ENCODE measurements around the gene BMP4. TPM values are rescaled to one million over a fixed set of nuclear protein-coding genes. Genes with fewer than 3 reads are reported as not detected.

BMP4 gene
- polyA plus RNA-seq, 1 experiment, result 20.8 TPM

DNA sequence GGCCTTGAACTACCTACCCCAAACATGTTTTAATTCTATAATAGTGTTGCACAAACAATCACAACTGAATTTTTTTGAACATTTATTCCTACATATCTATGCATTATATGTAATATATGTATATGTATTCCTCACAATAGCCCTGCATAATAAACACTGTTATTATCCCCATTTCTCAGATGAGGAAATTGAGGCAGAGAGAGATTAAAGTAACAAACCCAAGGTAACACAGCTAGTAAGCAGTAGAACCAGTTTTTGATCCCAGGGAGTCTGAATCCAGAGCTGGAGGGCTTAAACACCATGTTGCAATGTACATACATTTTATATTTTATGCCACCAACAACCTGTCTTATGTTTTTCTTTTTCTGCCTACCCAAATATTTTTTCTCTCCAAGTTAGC is 26.5 kb upstream of the BMP4 start:
- ChIA-PET CTCF (no interaction called here), POLR2A (no interaction called here)
- Histone ChIP-seq H3K27ac (ENCODE audit: low read depth, low read length) (no peak overlapping the region), H3K4me3 (ENCODE audit: low read depth, low read length) (no peak overlapping the region), H3K27me3 (ENCODE audit: control insufficient read depth, insufficient read depth, low read length) (peaks cover 2% of the 10 kb centered on the region), H3K9me3 (ENCODE audit: control insufficient read depth, insufficient read depth, low read length) (peaks cover 11% of the 10 kb centered on the region)
- TF ChIP-seq, protein P1, sequence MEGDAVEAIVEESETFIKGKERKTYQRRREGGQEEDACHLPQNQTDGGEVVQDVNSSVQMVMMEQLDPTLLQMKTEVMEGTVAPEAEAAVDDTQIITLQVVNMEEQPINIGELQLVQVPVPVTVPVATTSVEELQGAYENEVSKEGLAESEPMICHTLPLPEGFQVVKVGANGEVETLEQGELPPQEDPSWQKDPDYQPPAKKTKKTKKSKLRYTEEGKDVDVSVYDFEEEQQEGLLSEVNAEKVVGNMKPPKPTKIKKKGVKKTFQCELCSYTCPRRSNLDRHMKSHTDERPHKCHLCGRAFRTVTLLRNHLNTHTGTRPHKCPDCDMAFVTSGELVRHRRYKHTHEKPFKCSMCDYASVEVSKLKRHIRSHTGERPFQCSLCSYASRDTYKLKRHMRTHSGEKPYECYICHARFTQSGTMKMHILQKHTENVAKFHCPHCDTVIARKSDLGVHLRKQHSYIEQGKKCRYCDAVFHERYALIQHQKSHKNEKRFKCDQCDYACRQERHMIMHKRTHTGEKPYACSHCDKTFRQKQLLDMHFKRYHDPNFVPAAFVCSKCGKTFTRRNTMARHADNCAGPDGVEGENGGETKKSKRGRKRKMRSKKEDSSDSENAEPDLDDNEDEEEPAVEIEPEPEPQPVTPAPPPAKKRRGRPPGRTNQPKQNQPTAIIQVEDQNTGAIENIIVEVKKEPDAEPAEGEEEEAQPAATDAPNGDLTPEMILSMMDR (IDR thresholded peaks at IDR 0.05; ENCODE audit: low read depth, low read length), result no peak
- no peak for DNase-seq (ENCODE audit: low read depth, low spot score)

DNA sequence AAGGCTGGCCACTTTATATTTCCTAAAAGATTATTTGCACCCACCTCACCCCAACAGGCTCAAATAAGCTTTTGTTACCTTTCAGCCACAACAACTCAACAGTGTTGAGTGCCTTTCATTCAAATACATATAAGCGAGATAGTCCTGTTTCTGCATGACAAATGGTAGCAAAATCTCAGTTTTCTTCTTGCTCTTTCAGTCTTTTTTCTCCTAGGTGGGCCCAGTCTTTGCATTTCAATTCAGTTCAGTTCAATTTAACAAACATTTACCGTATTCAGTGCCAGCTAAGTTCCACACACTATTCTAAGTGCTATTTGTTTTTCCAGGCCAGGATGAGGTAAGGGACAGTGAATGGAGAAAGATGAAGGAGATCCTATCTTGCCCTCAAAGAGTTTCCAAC is 25.9 kb upstream of the BMP4 start:
- Histone ChIP-seq H3K4me3 (ENCODE audit: low read depth, low read length) (no peak overlapping the region), H3K27me3 (ENCODE audit: control insufficient read depth, insufficient read depth, low read length) (peaks cover 2% of the 10 kb centered on the region), H3K27ac (ENCODE audit: low read depth, low read length) (no peak overlapping the region), H3K9me3 (ENCODE audit: control insufficient read depth, insufficient read depth, low read length) (peaks cover 11% of the 10 kb centered on the region)
- TF ChIP-seq, protein P1 (IDR thresholded peaks at IDR 0.05; ENCODE audit: low read depth, low read length), result no peak
- CTCF ChIA-PET, result no interaction called here
- DNase-seq (ENCODE audit: low read depth, low spot score), result no peak
- POLR2A ChIA-PET, result no interaction called here

DNA sequence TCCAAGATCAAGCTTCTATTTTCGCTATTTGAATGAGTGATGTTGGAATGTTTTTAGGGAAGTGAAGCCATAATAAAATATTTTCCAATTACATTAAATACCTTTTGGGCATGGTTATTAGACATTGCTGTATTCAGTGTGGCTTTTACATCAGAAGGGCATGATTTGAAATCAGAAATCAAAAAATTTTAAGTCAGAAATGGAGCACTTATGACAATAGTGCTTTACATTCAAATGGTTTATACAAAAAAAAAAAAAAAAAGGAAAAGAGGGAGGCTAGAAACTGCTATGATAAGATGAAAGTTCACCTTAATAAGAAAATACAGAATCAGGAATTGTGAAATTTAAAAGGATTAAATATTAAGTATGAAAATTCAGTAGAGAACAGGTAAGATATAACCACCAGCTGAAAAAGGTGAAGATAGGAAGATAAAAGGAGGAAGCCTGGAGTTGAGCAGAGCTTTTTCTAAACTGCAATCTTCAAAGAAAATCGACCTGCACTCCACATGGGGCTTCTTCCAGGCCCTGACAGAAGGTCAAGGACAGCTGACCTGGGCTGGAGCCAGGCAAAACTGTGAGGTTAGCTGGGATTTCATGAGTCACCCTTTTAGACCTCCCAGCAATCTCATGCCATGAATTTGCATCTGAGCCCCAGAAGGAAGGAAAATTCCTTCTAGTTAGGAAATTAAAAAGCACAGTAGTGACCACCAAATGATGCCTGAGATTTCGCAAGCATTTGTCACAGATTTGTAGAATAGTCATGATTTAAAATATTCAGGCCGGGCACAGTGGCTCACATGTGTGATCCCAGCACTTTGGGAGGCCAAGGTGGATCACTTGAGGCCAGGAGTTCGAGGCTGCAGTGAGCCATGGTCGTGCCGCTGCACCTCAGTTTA is 23.4 kb upstream of the BMP4 start:
- ChIA-PET POLR2A (no interaction called here), CTCF (no interaction called here)
- no peak for DNase-seq (ENCODE audit: low read depth, low spot score)
- Histone ChIP-seq H3K27me3 (ENCODE audit: control insufficient read depth, insufficient read depth, low read length) (peaks cover 6% of the 10 kb centered on the region), H3K9me3 (ENCODE audit: control insufficient read depth, insufficient read depth, low read length) (peaks cover 4% of the 10 kb centered on the region; the same call in 1 of the 2 replicates), H3K4me3 (ENCODE audit: low read depth, low read length) (no peak overlapping the region), H3K27ac (ENCODE audit: low read depth, low read length) (no peak overlapping the region)
- TF ChIP-seq, protein P1 (IDR thresholded peaks at IDR 0.05; ENCODE audit: low read depth, low read length), result no peak

DNA sequence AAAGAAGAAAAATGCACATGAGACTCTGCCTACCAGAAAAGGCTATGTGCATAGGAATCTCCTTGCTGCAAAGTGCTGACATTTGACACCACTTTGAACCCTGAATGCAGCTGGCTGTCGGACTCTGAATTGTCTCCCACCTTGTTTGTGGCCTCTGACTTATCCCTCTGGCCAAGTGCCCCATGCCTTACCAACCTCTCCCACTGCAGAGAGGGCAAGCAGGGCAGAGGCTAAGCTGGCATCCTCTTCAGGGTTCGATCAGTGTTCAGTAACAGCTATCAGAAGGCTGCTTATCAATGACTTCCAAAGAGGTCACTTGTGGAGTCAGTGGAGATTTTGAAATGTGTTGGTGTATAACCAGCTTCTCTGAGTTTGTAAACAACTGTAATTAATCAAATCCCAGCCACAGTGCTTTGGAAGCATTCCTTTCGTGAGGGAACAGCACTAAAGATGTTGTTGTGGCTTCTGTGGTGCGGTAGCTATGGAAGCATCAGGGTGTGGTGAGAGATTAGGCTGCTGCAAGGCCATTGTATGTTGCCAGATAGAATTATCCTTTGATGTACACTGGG is 22.6 kb upstream of the BMP4 start:
- no peak overlapping the region for H3K27ac ChIP-seq (ENCODE audit: low read depth, low read length)
- H3K4me3 ChIP-seq (ENCODE audit: low read depth, low read length), result no peak overlapping the region
- POLR2A ChIA-PET, result no interaction called here
- H3K27me3 ChIP-seq (ENCODE audit: control insufficient read depth, insufficient read depth, low read length), result peaks cover 6% of the 10 kb centered on the region
- TF ChIP-seq, protein P1 (IDR thresholded peaks at IDR 0.05; ENCODE audit: low read depth, low read length), result no peak
- H3K9me3 ChIP-seq (ENCODE audit: control insufficient read depth, insufficient read depth, low read length), result no peaks in the 10 kb centered on the region
- CTCF ChIA-PET, result no interaction called here
- no peak for DNase-seq (ENCODE audit: low read depth, low spot score)

DNA sequence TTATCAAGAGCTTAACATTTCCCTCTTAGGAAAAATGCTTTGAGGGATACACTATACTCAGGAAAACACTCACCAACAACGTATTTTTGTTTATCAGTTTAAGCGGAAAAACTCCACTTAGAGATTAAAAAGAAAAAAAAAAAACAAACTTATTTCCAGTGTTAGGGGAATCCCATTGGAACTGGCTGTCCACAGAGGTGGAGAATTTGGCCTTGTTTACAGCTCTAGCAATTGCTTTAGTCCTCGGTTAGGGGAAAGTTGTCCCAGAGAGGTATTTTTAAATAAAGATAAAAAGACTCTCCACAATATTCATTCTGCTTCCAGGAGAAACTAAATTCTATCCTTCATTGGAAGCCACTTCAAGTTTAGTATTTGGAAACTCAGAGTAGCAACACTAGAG is 21.6 kb upstream of the BMP4 start:
- ChIA-PET POLR2A (no interaction called here), CTCF (no interaction called here)
- H3K27ac ChIP-seq (ENCODE audit: low read depth, low read length), result no peak overlapping the region
- H3K4me3 ChIP-seq (ENCODE audit: low read depth, low read length), result no peak overlapping the region
- no peaks in the 10 kb centered on the region for H3K9me3 ChIP-seq (ENCODE audit: control insufficient read depth, insufficient read depth, low read length)
- TF ChIP-seq, protein P1 (IDR thresholded peaks at IDR 0.05; ENCODE audit: low read depth, low read length), result no peak
- DNase-seq (ENCODE audit: low read depth, low spot score), result no peak
- H3K27me3 ChIP-seq (ENCODE audit: control insufficient read depth, insufficient read depth, low read length), result peaks cover 9% of the 10 kb centered on the region
